Retina (tissue), 1 donor: ENCODE measurements around the gene PRR36.
"Not testable (repeated sequence)": the region's sequence is repeated elsewhere in the genome, so short reads cannot be mapped to it uniquely, and the experiment has no call there.

Source experiments
- DNase-seq: peaks from one replicate; pipeline ENCODE4 v3.0.0-alpha.2; 2016

PRR36 gene

GRCh38 chr19:7874076-7874896, at the start of gene PRR36:
TSS of gene PRR36 (minus strand) at chr19:7874390. CDS start at chr19:7873689, 701 bp downstream.
- peak; percentile 96 for DNase-seq

- DNase-seq: no peak
Observed at GRCh38 chr19:7923295-7924191, 49.4 kb upstream of the PRR36 start.

- no peak for DNase-seq
Observed at GRCh38 chr19:7922836-7923195, 48.6 kb upstream of the PRR36 start.

GRCh38 chr19:7921967-7922835, 48.0 kb upstream of the PRR36 start:
- DNase-seq: no peak

GRCh38 chr19:7921302-7921966, 47.2 kb upstream of the PRR36 start:
- DNase-seq: no peak

GRCh38 chr19:7920519-7921301, 46.5 kb upstream of the PRR36 start:
- DNase-seq: peak; percentile 76

GRCh38 chr19:7919610-7920518, 45.7 kb upstream of the PRR36 start, which contains the start of gene SNAPC2:
TSS of gene SNAPC2 (plus strand) at chr19:7920338. CDS start at chr19:7920367, 29 bp downstream.
- peak; percentile 99 for DNase-seq

GRCh38 chr19:7918615-7919421, 44.6 kb upstream of the PRR36 start:
- no peak for DNase-seq

GRCh38 chr19:7918062-7918614, 43.9 kb upstream of the PRR36 start:
- not testable (repeated sequence) for DNase-seq

GRCh38 chr19:7917267-7918061, 43.3 kb upstream of the PRR36 start:
- peak; percentile 80 for DNase-seq

GRCh38 chr19:7916955-7917266, 42.7 kb upstream of the PRR36 start:
- DNase-seq: no peak

GRCh38 chr19:7916103-7916954, 42.1 kb upstream of the PRR36 start:
- no peak for DNase-seq

- DNase-seq: no peak
Observed at GRCh38 chr19:7915250-7916102, 41.3 kb upstream of the PRR36 start.

- DNase-seq: no peak
Observed at GRCh38 chr19:7914598-7915045, 40.4 kb upstream of the PRR36 start, which contains the start of gene TGFBR3L. TSS of gene TGFBR3L (plus strand) at chr19:7914830.

- DNase-seq: no peak
Observed at GRCh38 chr19:7914099-7914498, 39.9 kb upstream of the PRR36 start.

- DNase-seq: no peak
Observed at GRCh38 chr19:7913652-7914051, 39.5 kb upstream of the PRR36 start.
